ENCODE data around the gene MRPL10.

DNA sequence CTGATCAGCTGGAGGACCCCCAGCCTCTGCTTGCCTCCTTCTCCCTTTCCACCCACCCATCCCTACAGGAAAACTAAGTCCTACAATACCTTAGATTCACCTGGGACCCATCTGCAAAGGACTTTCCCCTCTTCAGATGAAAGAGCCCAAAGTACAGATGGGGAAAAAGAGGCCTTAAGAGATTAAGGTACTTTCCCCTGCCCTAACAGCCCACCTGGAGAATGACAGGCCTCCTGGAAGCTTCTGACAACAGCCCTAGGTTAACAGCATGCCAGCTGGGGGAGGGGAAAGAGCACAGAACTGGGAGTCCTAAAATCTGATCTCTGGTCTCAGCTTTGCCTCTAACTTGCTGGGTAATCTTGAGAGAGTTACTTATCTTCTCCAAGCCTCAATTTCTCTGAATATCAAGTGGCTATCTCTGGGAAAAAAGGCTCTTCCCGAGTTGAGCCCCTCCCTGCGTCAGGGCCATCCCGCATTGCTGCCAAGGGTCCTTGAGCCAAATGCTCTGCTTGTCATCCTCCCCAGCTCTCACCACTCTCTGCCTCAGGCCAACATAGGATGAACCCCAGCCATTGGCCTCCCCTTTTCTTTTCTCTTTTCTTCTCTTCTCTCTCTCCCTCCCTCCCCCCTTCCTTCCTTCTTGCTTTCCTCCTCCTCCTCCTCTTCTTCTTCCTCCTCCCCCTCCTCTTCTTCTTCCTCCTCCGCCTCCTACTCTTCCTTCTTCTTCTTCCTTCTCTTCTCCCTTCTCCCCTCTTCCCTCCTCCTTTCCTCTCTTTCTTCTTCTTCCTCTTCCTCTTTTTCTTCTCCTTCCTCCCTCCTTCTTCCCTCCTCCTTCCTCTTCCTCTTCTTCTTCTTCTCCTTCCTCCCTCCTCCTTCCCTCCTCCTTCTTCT is 42.1 kb upstream of the MRPL10 start:
- TF ChIP-seq POLR2AphosphoS5 (IDR thresholded peaks at IDR 0.05; ENCODE audit: low read length): no peak
- TF ChIP-seq, protein P1, sequence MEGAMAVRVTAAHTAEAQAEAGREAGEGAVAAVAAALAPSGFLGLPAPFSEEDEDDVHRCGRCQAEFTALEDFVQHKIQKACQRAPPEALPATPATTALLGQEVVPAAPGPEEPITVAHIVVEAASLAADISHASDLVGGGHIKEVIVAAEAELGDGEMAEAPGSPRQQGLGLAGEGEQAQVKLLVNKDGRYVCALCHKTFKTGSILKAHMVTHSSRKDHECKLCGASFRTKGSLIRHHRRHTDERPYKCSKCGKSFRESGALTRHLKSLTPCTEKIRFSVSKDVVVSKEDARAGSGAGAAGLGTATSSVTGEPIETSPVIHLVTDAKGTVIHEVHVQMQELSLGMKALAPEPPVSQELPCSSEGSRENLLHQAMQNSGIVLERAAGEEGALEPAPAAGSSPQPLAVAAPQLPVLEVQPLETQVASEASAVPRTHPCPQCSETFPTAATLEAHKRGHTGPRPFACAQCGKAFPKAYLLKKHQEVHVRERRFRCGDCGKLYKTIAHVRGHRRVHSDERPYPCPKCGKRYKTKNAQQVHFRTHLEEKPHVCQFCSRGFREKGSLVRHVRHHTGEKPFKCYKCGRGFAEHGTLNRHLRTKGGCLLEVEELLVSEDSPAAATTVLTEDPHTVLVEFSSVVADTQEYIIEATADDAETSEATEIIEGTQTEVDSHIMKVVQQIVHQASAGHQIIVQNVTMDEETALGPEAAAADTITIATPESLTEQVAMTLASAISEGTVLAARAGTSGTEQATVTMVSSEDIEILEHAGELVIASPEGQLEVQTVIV (IDR thresholded peaks at IDR 0.05; ENCODE audit: borderline replicate concordance, partially characterized antibody): no peak
- TF ChIP-seq POLR2A (IDR thresholded peaks at IDR 0.05; ENCODE audit: low read depth, low read length): no peak
- TF ChIP-seq, protein P2, sequence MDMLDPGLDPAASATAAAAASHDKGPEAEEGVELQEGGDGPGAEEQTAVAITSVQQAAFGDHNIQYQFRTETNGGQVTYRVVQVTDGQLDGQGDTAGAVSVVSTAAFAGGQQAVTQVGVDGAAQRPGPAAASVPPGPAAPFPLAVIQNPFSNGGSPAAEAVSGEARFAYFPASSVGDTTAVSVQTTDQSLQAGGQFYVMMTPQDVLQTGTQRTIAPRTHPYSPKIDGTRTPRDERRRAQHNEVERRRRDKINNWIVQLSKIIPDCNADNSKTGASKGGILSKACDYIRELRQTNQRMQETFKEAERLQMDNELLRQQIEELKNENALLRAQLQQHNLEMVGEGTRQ (IDR thresholded peaks at IDR 0.05; ENCODE audit: borderline replicate concordance, low read depth, low read length): no peak
- no peak for TF ChIP-seq TAF1 (IDR thresholded peaks at IDR 0.05; ENCODE audit: borderline replicate concordance, low read depth, low read length)
- TF ChIP-seq, protein P3, sequence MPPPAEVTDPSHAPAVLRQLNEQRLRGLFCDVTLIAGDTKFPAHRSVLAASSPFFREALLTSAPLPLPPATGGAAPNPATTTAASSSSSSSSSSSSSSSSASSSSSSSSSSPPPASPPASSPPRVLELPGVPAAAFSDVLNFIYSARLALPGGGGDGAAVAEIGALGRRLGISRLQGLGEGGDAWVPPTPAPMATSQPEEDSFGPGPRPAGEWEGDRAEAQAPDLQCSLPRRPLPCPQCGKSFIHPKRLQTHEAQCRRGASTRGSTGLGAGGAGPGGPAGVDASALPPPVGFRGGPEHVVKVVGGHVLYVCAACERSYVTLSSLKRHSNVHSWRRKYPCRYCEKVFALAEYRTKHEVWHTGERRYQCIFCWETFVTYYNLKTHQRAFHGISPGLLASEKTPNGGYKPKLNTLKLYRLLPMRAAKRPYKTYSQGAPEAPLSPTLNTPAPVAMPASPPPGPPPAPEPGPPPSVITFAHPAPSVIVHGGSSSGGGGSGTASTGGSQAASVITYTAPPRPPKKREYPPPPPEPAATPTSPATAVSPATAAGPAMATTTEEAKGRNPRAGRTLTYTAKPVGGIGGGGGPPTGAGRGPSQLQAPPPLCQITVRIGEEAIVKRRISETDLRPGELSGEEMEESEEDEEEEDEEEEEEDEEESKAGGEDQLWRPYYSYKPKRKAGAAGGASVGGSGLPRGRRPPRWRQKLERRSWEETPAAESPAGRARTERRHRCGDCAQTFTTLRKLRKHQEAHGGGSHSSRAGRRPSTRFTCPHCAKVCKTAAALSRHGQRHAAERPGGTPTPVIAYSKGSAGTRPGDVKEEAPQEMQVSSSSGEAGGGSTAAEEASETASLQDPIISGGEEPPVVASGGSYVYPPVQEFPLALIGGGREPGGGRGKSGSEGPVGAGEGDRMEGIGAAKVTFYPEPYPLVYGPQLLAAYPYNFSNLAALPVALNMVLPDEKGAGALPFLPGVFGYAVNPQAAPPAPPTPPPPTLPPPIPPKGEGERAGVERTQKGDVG (CRISPR knock-in tag; IDR thresholded peaks at IDR 0.05): no peak
- no peak for TF ChIP-seq EZH2 (IDR thresholded peaks at IDR 0.05; ENCODE audit: borderline replicate concordance, control insufficient read depth, low read depth, low read length)
- TF ChIP-seq BCL11A (IDR thresholded peaks at IDR 0.05; ENCODE audit: low read depth, low read length): no peak
- TF ChIP-seq MYC (IDR thresholded peaks at IDR 0.05; ENCODE audit: insufficient read depth, insufficient read length, insufficient replicate concordance, low read length, severe bottlenecking): no peak
- no peak for TF ChIP-seq CTCF (IDR thresholded peaks at IDR 0.05 in 2 of 3, conservative IDR thresholded peaks at IDR 0.05 in 1 of 3; ENCODE audit: control insufficient read depth in 2 of 3, extremely low read depth in 1 of 3, insufficient read depth in 1 of 3, low read depth in 3 of 3, low read length in 3 of 3)
- no peak for TF ChIP-seq WRNIP1 (IDR thresholded peaks at IDR 0.05; ENCODE audit: borderline replicate concordance, low read depth, low read length)
- no peak for TF ChIP-seq NR2C2 (IDR thresholded peaks at IDR 0.05; ENCODE audit: borderline replicate concordance, control insufficient read depth, insufficient read length, low read depth)
- no peak for TF ChIP-seq RFX5 (IDR thresholded peaks at IDR 0.05; ENCODE audit: low read depth, low read length)
- TF ChIP-seq GATAD2B (conservative IDR thresholded peaks at IDR 0.05; ENCODE audit: low read depth): no peak
